GM12801 (cell line): ENCODE data around the gene ECHDC1.

Experiments
- TF ChIP-seq, protein P1 (sequence below): IDR thresholded peaks from one replicate; pipeline ENCODE4 v1.5.1; 2011; ENCODE audit warnings: control low read depth; ENCODE audit not compliant: insufficient read length; ENCODE audit errors: extremely low read depth

ECHDC1 gene

DNA sequence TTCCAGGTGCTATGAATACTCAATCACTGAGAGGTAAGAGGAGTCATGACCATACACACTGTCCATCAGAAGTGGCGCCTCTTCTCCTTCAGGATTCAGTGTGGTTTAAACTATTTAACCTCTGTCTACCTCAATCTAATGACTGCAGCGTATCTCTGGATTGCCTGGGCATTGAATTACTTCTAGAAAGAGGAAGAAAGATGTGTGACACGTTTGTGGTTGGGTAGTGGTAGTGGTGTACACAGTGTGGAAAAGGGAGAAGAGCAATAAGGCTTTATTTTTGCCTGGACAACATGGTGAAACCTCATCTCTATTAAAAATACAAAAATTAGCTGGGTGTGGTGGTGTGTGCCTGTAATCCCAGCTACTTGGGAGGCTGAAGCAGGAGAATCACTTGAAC lies 38.0 kb upstream of the ECHDC1 start:
- TF ChIP-seq, protein P1, sequence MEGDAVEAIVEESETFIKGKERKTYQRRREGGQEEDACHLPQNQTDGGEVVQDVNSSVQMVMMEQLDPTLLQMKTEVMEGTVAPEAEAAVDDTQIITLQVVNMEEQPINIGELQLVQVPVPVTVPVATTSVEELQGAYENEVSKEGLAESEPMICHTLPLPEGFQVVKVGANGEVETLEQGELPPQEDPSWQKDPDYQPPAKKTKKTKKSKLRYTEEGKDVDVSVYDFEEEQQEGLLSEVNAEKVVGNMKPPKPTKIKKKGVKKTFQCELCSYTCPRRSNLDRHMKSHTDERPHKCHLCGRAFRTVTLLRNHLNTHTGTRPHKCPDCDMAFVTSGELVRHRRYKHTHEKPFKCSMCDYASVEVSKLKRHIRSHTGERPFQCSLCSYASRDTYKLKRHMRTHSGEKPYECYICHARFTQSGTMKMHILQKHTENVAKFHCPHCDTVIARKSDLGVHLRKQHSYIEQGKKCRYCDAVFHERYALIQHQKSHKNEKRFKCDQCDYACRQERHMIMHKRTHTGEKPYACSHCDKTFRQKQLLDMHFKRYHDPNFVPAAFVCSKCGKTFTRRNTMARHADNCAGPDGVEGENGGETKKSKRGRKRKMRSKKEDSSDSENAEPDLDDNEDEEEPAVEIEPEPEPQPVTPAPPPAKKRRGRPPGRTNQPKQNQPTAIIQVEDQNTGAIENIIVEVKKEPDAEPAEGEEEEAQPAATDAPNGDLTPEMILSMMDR = no peak

DNA sequence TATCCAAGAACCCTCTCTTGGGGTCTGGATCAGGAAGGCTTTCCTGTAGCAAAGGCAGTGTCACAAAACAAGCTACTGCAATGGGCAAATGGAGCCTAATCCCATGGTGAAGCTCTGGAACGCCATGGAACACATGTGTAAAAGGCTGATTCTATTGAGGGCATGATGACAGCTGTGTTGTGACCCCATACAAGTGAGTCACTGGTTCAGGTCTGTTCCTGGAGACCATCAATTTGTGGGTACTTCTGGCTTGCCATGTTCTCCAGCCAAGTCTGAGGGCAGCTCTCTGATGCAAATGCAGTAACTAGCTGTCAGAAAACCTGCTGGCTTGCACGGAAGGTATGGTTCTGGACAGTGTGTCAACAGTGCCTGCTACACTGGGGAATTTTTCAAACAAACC lies 33.3 kb upstream of the ECHDC1 start:
- TF ChIP-seq, protein P1 = no peak

DNA sequence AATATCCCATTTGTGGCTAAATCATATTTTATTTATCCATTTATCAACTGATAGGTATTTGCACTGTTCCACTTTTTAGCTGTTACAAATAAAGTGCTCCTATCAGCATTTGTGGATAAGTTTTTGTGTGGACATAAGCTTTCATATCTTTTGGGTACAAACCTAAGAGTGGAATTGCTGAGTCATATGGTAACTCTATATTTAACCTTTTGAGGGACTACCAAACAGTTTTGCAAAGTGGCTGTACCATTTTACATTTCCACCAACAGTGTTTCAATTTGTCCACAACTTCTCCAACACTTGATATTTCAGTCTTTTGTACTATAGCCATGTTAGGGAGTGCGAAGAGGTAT lies 23.6 kb upstream of the ECHDC1 start:
- TF ChIP-seq, protein P1 = no peak

DNA sequence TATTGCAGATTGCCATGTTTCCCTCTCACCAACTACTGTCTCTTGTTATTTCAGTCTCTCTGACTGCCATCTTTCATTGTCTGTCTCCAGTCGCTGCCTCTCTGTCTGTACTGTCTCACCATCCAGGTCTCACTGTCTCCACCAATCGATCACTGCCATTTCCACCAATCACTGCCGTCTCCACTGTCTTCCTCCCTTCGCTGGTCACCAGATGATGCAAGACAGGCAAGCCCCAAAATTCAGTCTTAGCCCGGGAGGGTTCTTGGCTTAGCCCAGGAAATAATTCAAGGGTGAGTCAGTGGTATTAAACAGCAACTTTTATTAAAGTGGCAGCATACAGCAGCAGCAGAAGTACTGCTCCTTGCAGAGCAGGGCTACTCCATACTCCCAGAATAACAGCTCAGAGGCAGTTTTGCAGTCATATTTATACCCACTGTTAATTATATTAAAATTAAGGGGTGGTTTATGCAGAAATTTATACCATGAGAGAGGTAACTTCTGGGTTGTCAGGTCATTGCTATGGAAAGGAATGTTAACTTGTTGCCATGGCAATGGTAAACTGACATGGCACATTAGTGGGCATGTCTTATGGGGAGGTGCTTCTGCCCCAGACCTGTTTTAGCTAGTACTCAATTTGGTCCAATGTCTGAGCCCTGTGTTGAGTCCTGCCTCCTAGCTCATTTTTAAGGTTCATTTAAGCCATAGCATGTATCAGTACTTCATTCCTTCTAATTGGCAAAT lies 23.0 kb upstream of the ECHDC1 start:
- TF ChIP-seq, protein P1 = no peak

DNA sequence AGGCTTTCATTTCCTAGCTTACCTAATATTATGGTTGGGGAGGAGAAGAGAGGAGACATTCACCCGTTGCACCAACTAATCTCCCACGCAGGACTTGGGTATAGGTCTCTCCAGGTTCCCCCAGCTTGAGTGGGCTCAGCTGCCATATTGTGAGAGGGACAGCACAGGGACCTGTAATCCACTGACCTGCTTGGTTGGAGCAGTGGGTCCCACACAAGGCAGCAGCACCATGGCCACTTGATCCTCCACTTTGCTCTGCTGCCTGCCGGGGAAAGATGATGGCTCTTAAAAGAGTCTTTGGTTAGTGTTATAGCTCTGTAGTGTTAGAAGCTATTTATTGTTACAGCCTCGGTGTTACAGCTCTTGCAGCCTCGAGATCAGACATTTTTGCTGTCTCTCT lies 22.5 kb upstream of the ECHDC1 start:
- TF ChIP-seq, protein P1 = no peak

DNA sequence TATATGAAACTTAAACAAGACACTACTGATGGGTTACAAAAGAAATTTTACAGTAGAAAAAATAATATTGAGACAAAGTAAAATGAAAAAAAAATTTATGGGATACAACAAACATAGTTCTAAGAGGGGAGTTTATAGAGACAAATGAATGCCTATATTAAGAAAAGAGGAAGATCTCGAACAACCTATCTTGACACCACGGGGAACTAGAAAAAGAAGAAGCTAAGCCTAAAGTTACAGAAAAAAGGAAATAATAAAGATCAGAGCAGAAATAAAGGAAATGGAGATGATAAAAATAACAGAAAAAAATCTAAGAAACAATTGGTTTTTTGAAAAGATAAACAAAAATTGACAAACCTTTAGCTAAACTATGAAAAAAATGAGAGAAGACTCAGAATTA lies 9.1 kb upstream of the ECHDC1 start:
- TF ChIP-seq, protein P1 = no peak

DNA sequence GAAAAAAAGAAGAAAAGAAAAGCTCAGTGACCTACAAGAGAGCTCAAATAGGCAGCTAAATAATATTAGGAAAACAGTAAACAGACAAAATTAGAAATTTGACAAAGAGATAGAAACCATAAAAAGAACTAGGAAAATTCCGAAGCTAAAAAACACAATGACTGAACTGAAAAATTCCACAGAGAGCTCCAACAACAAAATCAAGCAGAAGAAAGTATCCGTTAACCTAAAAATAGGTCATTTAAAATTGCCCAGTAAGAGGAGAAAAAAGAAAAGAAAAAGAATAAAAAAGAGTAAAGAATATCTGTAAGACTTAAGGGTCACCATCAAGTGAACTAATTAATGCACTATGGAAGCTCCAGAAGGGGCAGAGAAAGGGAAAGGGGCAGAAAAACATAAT lies 6.6 kb upstream of the ECHDC1 start:
- TF ChIP-seq, protein P1 = no peak
